Panc1 (cell line): ENCODE measurements around the gene ZFP92.

Experiments
- CTCF ChIP-seq: fragments of 450-650 bp; IDR thresholded peaks from 2 replicates; pipeline ENCODE4 v1.5.1; 2017; ENCODE audit warnings: mild to moderate bottlenecking
- POLR2AphosphoS5 ChIP-seq: IDR thresholded peaks from 2 replicates; pipeline ENCODE4 v1.6.1; 2012; ENCODE audit warnings: mild to moderate bottlenecking, low read depth, low read length, moderate library complexity
- TCF7L2 ChIP-seq: IDR thresholded peaks from 2 replicates; pipeline ENCODE4 v1.6.1; 2011; ENCODE audit warnings: mild to moderate bottlenecking, low read depth, low read length, inconsistent platforms

GRCh38 chrX:153450949-153451277 is 39.6 kb downstream of the ZFP92 start:
- no peak for TF ChIP-seq CTCF
- no peak for TF ChIP-seq POLR2AphosphoS5
- no peak for TF ChIP-seq TCF7L2
